SK-N-SH treated with all-trans-retinoic acid at 6 μM for 48 hours (cell line): Measurements from ENCODE around the gene SUDS3.

ENCODE experiments used
- ATAC-seq: fragments of 200-7000 bp; cut with Tn5 transposase; 3 replicates; pipeline ENCODE4 v1.9.1; 2020; ENCODE audit warnings: mild to moderate bottlenecking, moderate library complexity
- BACH2 ChIP-seq: fragments of 250-450 bp; sonication (Bioruptor Pico); IDR thresholded peaks from 2 replicates; pipeline ENCODE4 v1.9.0; 2021; ENCODE audit warnings: mild to moderate bottlenecking, borderline replicate concordance
- CREB5 ChIP-seq: fragments of 250-450 bp; sonication (Bioruptor Pico); IDR thresholded peaks from 2 replicates; pipeline ENCODE4 v1.5.1; 2020; ENCODE audit warnings: low read depth, mild to moderate bottlenecking, moderate library complexity
- CSRNP3 ChIP-seq: fragments of 250-450 bp; sonication (Bioruptor Pico); IDR thresholded peaks from 2 replicates; pipeline ENCODE4 v1.5.1; 2021; ENCODE audit warnings: mild to moderate bottlenecking, moderate library complexity
- ESRRG ChIP-seq: fragments of 250-450 bp; sonication (Bioruptor Pico); IDR thresholded peaks from 2 replicates; pipeline ENCODE4 v1.6.1; 2021; ENCODE audit warnings: mild to moderate bottlenecking
- GLIS3 ChIP-seq: fragments of 250-450 bp; sonication (Bioruptor Pico); IDR thresholded peaks from 2 replicates; pipeline ENCODE4 v1.5.0; 2020; ENCODE audit warnings: mild to moderate bottlenecking, moderate library complexity
- ISL1 ChIP-seq: fragments of 250-450 bp; sonication (Bioruptor Pico); IDR thresholded peaks from 2 replicates; pipeline ENCODE4 v2.1.2; 2022; ENCODE audit warnings: mild to moderate bottlenecking, moderate library complexity
- OSR1 ChIP-seq: fragments of 250-450 bp; sonication (Bioruptor Pico); IDR thresholded peaks from 2 replicates; pipeline ENCODE4 v1.8.0; 2022; ENCODE audit warnings: moderate library complexity, mild to moderate bottlenecking, inconsistent platforms
- POU6F1 ChIP-seq: fragments of 250-450 bp; sonication (Bioruptor Pico); IDR thresholded peaks from 2 replicates; pipeline ENCODE4 v1.8.0; 2021; ENCODE audit warnings: low read depth, mild to moderate bottlenecking, moderate library complexity, borderline replicate concordance
- PPARA ChIP-seq: fragments of 250-450 bp; sonication (Bioruptor Pico); IDR thresholded peaks from 2 replicates; pipeline ENCODE4 v1.5.0; 2020; ENCODE audit warnings: mild to moderate bottlenecking, borderline replicate concordance
- SNAI2 ChIP-seq: fragments of 250-450 bp; sonication (Bioruptor Pico); IDR thresholded peaks from 2 replicates; pipeline ENCODE4 v1.5.0; 2020; ENCODE audit warnings: mild to moderate bottlenecking, moderate library complexity
- TCF4 ChIP-seq: fragments of 250-450 bp; sonication (Bioruptor Pico); IDR thresholded peaks from 2 replicates; pipeline ENCODE4 v1.8.0; 2021; ENCODE audit warnings: mild to moderate bottlenecking, moderate library complexity, borderline replicate concordance
- TOX ChIP-seq: fragments of 250-450 bp; sonication (Bioruptor Pico); IDR thresholded peaks from 2 replicates; pipeline ENCODE4 v1.8.0; 2021; ENCODE audit warnings: mild to moderate bottlenecking, moderate library complexity, borderline replicate concordance
- TSHZ2 ChIP-seq: fragments of 250-450 bp; sonication (Bioruptor Pico); IDR thresholded peaks from 2 replicates; pipeline ENCODE4 v1.5.0; 2020; ENCODE audit warnings: mild to moderate bottlenecking, moderate library complexity
- ZC3H10 ChIP-seq: fragments of 250-450 bp; sonication (Bioruptor Pico); IDR thresholded peaks from 2 replicates; pipeline ENCODE4 v1.5.1; 2021; ENCODE audit warnings: mild to moderate bottlenecking, moderate library complexity
- ZFP3 ChIP-seq: fragments of 250-450 bp; sonication (Bioruptor Pico); IDR thresholded peaks from 2 replicates; pipeline ENCODE4 v1.5.0; 2020; ENCODE audit warnings: mild to moderate bottlenecking, moderate library complexity
- ZFP30 ChIP-seq: fragments of 450-650 bp; formaldehyde crosslinking; IDR thresholded peaks from 2 replicates; pipeline ENCODE4 v1.5.0; 2022; ENCODE audit warnings: mild to moderate bottlenecking, moderate library complexity
- ZNF565 ChIP-seq: fragments of 450-650 bp; formaldehyde crosslinking; conservative IDR thresholded peaks from 2 replicates; pipeline ENCODE4 v1.5.0; 2020; ENCODE audit warnings: low read depth, mild to moderate bottlenecking, moderate library complexity
- ZNF70 ChIP-seq: fragments of 450-650 bp; formaldehyde crosslinking; IDR thresholded peaks from 2 replicates; pipeline ENCODE4 v1.5.0; 2020; ENCODE audit warnings: mild to moderate bottlenecking, moderate library complexity
- ZNF8 ChIP-seq: fragments of 450-650 bp; formaldehyde crosslinking; IDR thresholded peaks from 2 replicates; pipeline ENCODE4 v1.5.0; 2020; ENCODE audit warnings: mild to moderate bottlenecking, moderate library complexity
- TF ChIP-seq, protein P1 (sequence below): fragments of 250-450 bp; sonication (Bioruptor Pico); IDR thresholded peaks from 2 replicates; pipeline ENCODE4 v1.8.0; 2020; ENCODE audit warnings: mild to moderate bottlenecking, moderate library complexity, borderline replicate concordance

SUDS3 gene

GRCh38 chr12:118337194-118337838 is 39.0 kb upstream of the SUDS3 start (continued):
- no peak for TF ChIP-seq CREB5 (CRISPR knock-in tag)

- TF ChIP-seq SNAI2 (CRISPR knock-in tag) (no peak), ZNF70 (CRISPR knock-in tag) (no peak), OSR1 (CRISPR knock-in tag) (no peak), TOX (CRISPR knock-in tag) (no peak), CREB5 (CRISPR knock-in tag) (no peak), ISL1 (CRISPR knock-in tag) (no peak), POU6F1 (CRISPR knock-in tag) (no peak), ZFP30 (CRISPR knock-in tag) (no peak), GLIS3 (CRISPR knock-in tag) (no peak), PPARA (CRISPR knock-in tag) (no peak), ZC3H10 (CRISPR knock-in tag) (no peak), CSRNP3 (no peak), ZFP3 (CRISPR knock-in tag) (no peak), ZNF565 (CRISPR knock-in tag) (no peak)
- TF ChIP-seq, protein P1, sequence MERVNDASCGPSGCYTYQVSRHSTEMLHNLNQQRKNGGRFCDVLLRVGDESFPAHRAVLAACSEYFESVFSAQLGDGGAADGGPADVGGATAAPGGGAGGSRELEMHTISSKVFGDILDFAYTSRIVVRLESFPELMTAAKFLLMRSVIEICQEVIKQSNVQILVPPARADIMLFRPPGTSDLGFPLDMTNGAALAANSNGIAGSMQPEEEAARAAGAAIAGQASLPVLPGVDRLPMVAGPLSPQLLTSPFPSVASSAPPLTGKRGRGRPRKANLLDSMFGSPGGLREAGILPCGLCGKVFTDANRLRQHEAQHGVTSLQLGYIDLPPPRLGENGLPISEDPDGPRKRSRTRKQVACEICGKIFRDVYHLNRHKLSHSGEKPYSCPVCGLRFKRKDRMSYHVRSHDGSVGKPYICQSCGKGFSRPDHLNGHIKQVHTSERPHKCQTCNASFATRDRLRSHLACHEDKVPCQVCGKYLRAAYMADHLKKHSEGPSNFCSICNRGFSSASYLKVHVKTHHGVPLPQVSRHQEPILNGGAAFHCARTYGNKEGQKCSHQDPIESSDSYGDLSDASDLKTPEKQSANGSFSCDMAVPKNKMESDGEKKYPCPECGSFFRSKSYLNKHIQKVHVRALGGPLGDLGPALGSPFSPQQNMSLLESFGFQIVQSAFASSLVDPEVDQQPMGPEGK (CRISPR knock-in tag): no peak
- ATAC-seq: no peak
Measured at GRCh38 chr12:118342090-118342489, 34.3 kb upstream of the SUDS3 start.

DNA sequence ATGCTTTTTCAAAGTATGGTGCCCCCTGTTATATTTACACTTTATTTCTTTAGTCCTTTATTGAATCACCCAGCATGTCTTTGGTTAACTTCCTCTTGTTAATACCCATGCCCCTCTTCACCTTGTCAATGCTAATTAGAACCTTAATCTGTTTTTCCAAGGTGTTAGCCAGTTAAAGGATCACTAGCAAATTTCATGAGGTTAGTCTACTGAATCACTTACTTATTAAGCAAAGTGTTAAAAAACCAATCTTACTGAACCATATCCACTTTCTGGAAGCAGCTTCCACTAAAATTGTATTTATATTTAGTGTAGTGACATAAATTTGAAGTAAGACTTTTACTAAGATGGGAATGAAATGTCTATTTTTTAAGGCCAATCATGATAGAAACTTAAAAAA is 31.5 kb upstream of the SUDS3 start:
- no peak for ATAC-seq
- TF ChIP-seq ZNF565 (CRISPR knock-in tag): no peak
- TF ChIP-seq, all 23 proteins: peak for 0

DNA sequence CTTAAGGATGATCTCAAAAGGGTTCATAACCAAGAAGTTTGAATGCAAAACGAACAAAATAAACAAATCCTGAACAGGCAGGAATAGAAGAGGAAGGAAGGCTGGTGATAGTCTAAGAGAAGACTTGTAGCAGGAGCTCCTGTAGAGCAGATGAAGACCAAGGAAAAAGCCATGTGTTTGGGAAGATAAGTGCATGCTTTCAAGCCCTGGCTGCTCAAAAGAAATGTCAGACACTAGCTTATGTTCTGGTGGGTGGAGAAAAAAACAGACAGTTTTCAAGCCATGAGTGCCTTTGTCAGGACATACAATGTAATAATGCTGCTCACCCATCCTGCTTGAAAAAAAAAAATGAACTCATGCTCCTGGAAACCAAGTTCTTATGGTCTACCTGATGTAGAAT is 31.0 kb upstream of the SUDS3 start:
- no peak for ATAC-seq
- TF ChIP-seq ZNF70 (CRISPR knock-in tag): no peak

DNA sequence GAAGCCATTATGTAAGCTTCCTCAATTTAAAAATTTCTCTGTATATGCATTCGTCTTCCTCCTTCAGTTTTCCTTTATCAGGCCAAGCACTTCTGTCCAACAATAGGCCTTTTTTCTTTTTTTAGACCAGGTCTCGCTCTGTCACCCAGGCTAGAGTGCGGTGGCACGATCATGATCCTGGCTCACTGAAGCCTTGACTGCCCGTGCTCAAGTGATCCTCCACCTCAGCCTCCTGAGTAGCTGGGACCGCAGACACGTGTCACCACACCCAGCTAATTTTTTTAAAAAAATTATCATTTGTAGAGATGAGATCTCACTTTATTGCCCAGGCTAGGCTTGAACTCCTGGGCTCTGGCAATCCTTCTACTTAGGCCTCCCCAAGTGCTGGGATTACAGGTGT is 29.5 kb upstream of the SUDS3 start:
- TF ChIP-seq ZNF70 (CRISPR knock-in tag): no peak
- no peak for TF ChIP-seq ZNF8 (CRISPR knock-in tag)
- no peak for ATAC-seq

DNA sequence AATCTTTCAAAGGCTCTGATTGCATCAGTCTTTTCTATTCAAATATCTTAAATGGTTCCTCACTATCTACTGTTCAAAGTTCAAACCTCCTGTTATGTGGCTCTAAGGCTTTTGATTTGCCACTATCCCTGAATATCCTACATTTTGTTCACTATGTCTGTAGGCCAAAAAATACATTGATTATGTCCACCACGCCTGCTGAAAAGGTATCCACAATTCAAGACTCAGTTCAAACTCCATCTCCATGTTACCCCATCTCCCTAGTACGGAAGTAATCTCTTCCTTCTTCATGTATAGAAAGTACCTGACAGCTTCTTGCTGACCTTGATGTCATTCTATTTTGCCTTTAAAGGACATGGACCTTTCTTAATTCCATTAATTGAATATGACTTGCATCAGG is 28.4 kb upstream of the SUDS3 start:
- ATAC-seq: no peak
- no peak for TF ChIP-seq ZNF70 (CRISPR knock-in tag)
- TF ChIP-seq OSR1 (CRISPR knock-in tag): no peak
- no peak for TF ChIP-seq ZNF565 (CRISPR knock-in tag)
- no peak for TF ChIP-seq ZFP30 (CRISPR knock-in tag)
- TF ChIP-seq ISL1 (CRISPR knock-in tag): no peak
- TF ChIP-seq ESRRG (CRISPR knock-in tag): no peak
- no peak for TF ChIP-seq PPARA (CRISPR knock-in tag)
- TF ChIP-seq BACH2: no peak
- no peak for TF ChIP-seq TSHZ2
- TF ChIP-seq SNAI2 (CRISPR knock-in tag): no peak
- no peak for TF ChIP-seq TCF4 (CRISPR knock-in tag)
- no peak for TF ChIP-seq ZC3H10 (CRISPR knock-in tag)
- no peak for TF ChIP-seq CSRNP3
